K562 (cell line): ENCODE measurements around the gene ASB10.

Experiments
- CEBPB ChIP-seq: fragments of 450-650 bp; IDR thresholded peaks from 2 replicates; pipeline ENCODE4 v1.6.1; 2016; ENCODE audit warnings: missing genetic modification characterization, missing compliant biosample characterization
- CHD2 ChIP-seq: IDR thresholded peaks from 2 replicates; pipeline ENCODE4 v1.6.1; 2011; ENCODE audit warnings: low read depth, low read length
- CTCF ChIP-seq, 3 experiments: IDR thresholded peaks in 2 of 3; conservative IDR thresholded peaks in 1 of 3; 2 replicates each; pipeline ENCODE4 v1.5.1; 2011 to 2012; ENCODE audit warnings: low read length in 3 of 3, mild to moderate bottlenecking in 3 of 3, control low read depth in 2 of 3, improper control_type of control experiment in 1 of 3, inconsistent platforms in 1 of 3, low read depth in 1 of 3, mixed read lengths in 1 of 3, moderate library complexity in 1 of 3; ENCODE audit not compliant: insufficient read depth in 2 of 3
- FOXA3 ChIP-seq, 2 experiments: fragments of 450-650 bp in 1 of 2; sonication (generic) in 1 of 2; formaldehyde crosslinking; IDR thresholded peaks in 1 of 2; conservative IDR thresholded peaks in 1 of 2; 2 replicates each; pipeline versions ENCODE4 v1.4.0 to v1.8.0; 2020 to 2022; ENCODE audit warnings: mild to moderate bottlenecking in 2 of 2, missing genetic modification reagents in 1 of 2
- ILK ChIP-seq: fragments of 450-650 bp; IDR thresholded peaks from 2 replicates; pipeline ENCODE4 v1.6.1; 2016; ENCODE audit warnings: missing genetic modification characterization, low read depth, mild to moderate bottlenecking, missing compliant biosample characterization, moderate library complexity, borderline replicate concordance
- MAX ChIP-seq: sonication (generic); formaldehyde crosslinking; IDR thresholded peaks from 2 replicates; pipeline ENCODE4 v1.9.0; 2022; ENCODE audit warnings: mild to moderate bottlenecking, missing genetic modification reagents
- MLX ChIP-seq, 2 experiments: fragments of 450-650 bp in 1 of 2; sonication (generic) in 1 of 2; formaldehyde crosslinking; conservative IDR thresholded peaks; 2 replicates each; pipeline versions ENCODE4 v1.4.0 to v1.8.1; 2020 to 2022; ENCODE audit warnings: mild to moderate bottlenecking in 1 of 2, missing genetic modification reagents in 1 of 2
- NCOA2 ChIP-seq, 2 experiments: fragments of 450-650 bp; IDR thresholded peaks; 2 replicates each; pipeline ENCODE4 v1.6.1; 2018; ENCODE audit warnings: mild to moderate bottlenecking in 2 of 2, moderate library complexity in 1 of 2; ENCODE audit not compliant: partially characterized antibody in 2 of 2
- TOE1 ChIP-seq, 2 experiments: fragments of 450-650 bp in 1 of 2; sonication (generic) in 1 of 2; formaldehyde crosslinking in 1 of 2; IDR thresholded peaks; 2 replicates each; pipeline versions ENCODE4 v1.7.1 to v1.8.0; 2016 to 2022; ENCODE audit warnings: borderline replicate concordance in 2 of 2, mild to moderate bottlenecking in 2 of 2, antibody characterized with exemption in 1 of 2, inconsistent platforms in 1 of 2, low read depth in 1 of 2, missing genetic modification reagents in 1 of 2, moderate library complexity in 1 of 2
- ZNF24 ChIP-seq: fragments of 450-650 bp; IDR thresholded peaks from 2 replicates; pipeline ENCODE4 v1.6.1; 2016
- ZNF274 ChIP-seq: IDR thresholded peaks from 2 replicates; pipeline ENCODE4 v1.6.1; 2011; ENCODE audit warnings: low read depth, mild to moderate bottlenecking, low read length, moderate library complexity, borderline replicate concordance
- TF ChIP-seq, protein P1 (sequence below): fragments of 450-650 bp; formaldehyde crosslinking; IDR thresholded peaks from 2 replicates; pipeline ENCODE4 v1.4.0; 2020; ENCODE audit warnings: mild to moderate bottlenecking, moderate library complexity

GRCh38 chr7:151215396-151215795 lies 28.3 kb upstream of the ASB10 start:
- TF ChIP-seq CTCF (IDR thresholded peaks at IDR 0.05 in 2 of 3, conservative IDR thresholded peaks at IDR 0.05 in 1 of 3; ENCODE audit: insufficient read depth in 2 of 3, low read depth in 1 of 3, low read length in 3 of 3) (no peak), ILK (no peak), MAX (CRISPR knock-in tag) (no peak), MLX (CRISPR knock-in tag; conservative IDR thresholded peaks at IDR 0.05) (no peak), ZNF24 (no peak), CEBPB (tag) (no peak), FOXA3 (CRISPR knock-in tag; conservative IDR thresholded peaks at IDR 0.05 in 1 of 2, IDR thresholded peaks at IDR 0.05 in 1 of 2) (no peak), TOE1 (IDR thresholded peaks at IDR 0.05; ENCODE audit: borderline replicate concordance) (no peak), TOE1 (CRISPR knock-in tag; IDR thresholded peaks at IDR 0.05; ENCODE audit: borderline replicate concordance, low read depth) (no peak), CHD2 (no peak), NCOA2 (IDR thresholded peaks at IDR 0.05; ENCODE audit: partially characterized antibody in 2 of 2) (no peak), ZNF274 (no peak)
- TF ChIP-seq, protein P1, sequence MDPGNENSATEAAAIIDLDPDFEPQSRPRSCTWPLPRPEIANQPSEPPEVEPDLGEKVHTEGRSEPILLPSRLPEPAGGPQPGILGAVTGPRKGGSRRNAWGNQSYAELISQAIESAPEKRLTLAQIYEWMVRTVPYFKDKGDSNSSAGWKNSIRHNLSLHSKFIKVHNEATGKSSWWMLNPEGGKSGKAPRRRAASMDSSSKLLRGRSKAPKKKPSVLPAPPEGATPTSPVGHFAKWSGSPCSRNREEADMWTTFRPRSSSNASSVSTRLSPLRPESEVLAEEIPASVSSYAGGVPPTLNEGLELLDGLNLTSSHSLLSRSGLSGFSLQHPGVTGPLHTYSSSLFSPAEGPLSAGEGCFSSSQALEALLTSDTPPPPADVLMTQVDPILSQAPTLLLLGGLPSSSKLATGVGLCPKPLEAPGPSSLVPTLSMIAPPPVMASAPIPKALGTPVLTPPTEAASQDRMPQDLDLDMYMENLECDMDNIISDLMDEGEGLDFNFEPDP (CRISPR knock-in tag) = no peak
